ENCODE measurements around the gene TSC22D3.

The TSC22D3 gene

DNA sequence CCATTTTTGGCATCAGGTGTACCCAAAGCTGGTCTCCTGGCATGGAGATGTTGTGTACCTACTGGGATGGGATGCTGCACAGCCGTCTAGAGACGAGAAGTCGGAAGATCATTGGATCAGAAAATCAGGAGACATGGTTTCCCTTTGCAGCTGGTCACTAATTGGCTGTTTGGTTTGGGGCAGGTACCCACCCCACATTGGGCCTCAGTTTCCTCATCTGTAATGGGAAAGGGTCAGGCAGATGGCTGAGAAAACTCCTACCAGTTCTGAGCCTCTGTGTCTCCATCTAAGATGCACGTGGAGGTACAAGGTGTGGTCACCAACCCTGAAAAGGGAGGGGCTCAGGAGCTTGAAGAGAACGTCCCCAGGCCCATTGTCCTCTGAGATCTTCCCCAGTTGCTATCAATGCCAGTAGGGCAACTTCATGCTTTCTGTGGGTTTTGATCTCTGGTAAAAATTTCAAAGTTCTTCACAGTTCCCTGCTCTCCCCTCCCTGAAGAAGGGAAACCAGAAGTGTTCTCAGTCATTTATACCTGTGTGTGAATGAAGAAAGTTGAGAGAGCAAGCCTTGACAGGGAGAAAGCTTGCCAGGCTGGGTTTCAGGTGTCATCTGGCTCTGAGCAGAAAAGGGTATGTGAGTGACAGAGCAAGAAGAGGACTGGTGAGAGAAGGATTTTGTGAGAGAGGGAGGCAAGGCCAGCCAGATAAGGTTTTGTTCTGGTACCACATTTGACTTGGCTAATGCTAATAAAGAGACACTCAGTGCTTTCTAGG, 15.1 kb downstream of the TSC22D3 start:
- DNase-seq, result no peak

DNA sequence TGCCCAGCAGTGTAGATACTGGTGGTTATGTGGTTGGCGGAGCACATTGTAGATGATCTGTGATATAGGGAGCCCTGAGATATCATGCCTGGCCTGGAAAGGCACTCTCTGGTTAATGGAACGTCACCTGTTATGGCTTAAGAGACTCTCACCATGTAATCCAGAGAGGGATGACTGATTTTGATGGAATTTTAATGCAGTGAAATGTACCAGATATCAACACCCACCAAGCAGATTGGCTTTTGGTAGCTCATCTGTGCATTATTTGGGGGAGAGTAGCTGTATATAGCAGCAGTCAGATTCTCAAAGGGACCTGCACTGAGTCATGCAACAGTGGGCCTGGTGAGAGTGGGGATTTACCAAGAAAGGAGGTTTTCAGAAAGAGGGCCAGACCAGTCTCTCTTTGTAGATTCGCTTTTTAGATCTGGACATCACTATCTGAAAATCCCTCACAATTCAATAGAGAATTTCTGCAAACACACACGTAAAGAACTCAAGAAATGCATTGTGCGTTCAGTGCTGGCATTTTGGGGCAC, 17.3 kb downstream of the TSC22D3 start:
- no peak for DNase-seq

DNA sequence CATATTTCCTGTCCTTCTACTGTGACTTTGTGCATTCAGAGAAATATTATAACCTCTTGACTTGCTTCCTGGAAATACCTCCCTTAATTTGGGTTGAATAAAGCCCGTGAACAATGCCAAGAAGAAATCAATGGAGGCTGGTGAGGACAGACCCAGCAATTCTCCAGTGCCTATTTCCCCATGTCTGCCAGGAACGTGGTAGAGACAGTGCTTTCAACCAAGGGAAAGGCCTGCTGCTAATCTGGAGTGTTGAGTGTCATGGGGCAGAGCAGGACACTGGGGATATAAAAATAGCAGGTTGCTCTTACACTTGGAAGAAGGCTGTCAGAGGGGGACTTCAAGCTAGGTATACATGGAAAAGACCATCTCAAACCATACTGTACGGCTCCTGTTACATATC, 19.9 kb downstream of the TSC22D3 start:
- DNase-seq, result no peak

DNA sequence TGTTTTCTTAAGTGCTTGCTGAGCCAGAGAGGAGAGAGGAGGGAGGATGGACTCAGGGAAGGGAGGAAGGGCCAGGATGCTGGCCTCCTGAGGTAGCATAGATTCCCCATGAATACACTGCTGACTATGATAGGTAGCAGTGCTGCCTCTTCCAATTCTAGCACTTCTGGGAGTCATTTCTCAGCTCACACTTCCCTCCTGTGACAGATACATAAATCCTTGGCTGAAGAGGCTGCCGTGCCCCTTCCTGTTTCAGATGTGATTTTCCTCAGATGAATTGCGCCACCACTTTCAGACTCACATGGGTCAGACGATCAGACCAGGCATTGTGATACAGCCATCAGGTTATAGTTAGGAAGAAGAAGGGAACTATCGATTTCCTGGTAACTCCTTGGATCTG, 22.4 kb downstream of the TSC22D3 start:
- no peak for DNase-seq

DNA sequence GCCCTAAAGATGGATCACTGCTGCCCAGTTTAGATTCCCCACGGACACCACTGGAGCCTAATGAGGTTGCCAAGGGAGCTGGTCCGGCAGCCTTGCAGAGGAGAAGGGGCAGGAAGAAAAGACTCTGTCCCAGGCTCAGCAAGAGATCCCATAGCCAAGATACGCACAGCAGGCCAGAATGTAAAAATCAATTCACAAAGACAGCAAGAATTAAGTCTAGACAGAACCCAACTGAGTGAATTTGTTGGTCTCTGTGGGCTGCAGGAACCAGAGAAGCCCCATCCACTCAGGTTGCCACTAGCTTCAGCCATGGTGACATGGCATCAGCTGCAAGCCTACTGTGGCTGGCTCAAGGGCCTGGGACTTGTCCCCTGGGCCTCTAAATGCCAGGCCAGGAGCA, 22.9 kb downstream of the TSC22D3 start:
- no peak for DNase-seq

DNA sequence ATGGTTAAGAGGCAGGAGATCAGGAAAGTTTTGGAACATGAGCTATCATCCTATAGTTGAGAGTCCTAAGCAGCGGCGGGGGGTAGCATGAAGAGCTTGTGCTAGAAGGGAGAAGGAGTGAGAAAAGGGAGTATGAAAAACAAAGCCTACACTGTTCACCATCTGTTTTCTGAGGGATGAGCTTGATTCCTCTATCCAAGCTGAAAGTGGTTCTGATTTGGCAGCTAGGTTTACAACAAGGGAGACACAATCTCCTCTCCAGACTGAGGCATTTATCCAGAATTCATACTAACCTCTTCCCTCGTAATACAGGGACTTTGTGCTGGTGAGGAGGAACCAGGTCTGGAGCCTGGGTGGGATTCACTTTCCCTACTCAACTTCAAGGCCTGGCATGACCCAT, 23.5 kb downstream of the TSC22D3 start:
- no peak for DNase-seq

DNA sequence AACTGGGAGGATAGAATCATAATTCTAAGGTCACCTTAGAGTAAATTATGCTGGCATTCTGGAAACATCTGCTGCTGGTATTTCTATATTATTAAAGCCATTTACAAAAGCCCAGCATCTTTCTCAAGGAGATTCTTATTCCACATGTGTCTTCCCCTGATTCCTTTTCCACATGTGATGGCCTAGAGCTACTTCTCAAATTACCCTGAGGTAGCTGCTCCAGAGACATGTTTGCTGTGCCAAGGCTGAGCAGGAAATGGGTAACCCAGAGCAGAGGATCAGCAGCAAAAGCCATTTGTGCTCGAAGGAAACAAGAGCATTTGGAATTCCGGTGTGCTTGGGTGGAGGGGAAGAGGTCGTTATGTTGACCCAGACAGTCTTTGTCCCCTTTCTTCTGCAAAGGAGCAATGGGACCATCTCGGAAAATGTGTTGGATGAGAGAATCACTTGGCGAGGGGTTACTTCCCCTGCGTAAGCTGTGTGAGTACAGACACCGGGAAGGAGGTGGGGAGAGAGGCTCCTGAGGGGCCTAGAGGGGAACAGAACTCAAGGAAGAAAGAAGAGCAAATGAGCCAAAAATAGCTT, 24.6 kb downstream of the TSC22D3 start:
- no peak for DNase-seq

DNA sequence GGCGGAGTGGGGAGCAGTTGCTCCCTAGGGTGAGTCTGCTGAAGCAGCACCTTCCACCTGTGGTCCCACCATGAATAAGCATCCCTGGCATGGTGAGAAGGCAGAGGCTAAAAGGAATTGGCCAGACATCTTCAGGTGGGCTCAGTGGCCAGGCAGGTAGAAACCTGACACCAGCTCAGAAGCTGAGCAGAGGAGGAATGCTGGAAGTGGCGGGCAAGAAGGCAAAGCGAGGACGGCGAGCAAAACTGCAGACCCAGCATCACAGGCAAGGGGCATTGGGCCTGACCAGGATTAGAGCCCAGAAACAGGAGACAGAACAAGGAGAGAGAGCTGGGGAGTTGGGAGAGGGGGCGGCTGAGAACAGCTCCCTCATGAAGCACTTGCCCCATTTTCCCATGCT, 25.3 kb downstream of the TSC22D3 start:
- no peak for DNase-seq

DNA sequence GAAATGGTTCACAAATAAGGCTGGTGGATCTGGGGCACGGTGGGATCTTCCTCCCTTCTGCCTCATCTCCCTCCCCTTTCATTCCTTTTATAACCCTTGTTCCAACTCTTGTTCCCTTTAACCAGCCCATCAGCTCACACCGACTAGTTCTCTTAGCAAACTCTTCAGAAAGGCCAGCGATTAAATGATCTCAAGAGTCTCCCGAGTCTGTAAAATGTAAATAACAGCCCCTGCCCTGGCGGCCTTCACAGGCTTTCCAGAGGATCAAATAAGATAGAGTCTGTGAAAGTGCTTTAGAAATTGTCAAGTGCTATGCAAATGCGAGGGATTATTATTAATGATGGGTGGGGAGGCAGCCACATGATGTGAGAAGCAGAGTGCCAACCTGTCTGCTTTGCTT, 27.1 kb downstream of the TSC22D3 start:
- no peak for DNase-seq

DNA sequence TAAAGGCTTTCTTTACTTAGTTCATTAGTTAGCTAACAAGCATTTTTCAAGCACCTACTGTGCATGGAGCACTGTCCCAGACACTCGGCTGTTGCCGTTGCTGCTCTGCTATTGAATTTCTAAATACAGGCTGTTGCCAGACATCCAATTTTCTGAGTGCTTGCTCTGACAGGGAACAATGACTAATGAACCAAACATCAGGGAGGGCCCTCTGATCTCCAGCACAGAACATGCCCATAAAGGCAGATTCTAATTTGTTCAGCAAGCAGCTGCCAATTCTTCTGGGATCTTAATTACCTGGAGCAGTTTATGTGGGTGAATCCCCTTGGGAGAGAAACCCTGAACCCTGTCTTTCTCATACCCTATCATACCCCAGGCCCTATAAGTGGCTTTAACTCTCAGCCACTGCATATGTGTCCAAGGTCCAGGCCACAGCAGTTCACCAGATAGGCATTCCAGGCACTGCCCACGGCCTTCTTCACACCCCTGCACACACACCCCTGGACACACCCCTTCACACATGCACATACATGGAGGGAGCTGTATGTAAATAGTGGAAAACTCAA, 27.9 kb downstream of the TSC22D3 start:
- no peak for DNase-seq

DNA sequence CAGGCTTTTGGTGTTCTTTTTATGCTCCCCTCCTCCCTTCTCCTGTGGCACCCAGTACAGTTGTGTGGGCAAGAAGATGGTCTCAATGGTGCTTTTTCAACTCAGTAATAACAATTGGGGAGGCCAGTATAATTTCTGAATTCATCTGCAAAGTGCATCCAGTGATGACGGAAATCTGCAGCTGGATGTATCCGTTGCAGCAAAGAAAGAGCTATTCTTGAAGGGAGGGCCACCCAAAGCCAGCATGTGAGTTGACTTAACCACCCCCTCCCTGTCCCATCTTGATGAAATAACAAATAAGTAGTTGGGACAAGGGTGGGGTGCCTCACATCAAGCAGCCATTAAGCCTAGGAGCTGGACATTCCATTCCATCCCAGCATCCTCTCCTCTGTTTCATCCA, 30.7 kb downstream of the TSC22D3 start:
- DNase-seq, result no peak

DNA sequence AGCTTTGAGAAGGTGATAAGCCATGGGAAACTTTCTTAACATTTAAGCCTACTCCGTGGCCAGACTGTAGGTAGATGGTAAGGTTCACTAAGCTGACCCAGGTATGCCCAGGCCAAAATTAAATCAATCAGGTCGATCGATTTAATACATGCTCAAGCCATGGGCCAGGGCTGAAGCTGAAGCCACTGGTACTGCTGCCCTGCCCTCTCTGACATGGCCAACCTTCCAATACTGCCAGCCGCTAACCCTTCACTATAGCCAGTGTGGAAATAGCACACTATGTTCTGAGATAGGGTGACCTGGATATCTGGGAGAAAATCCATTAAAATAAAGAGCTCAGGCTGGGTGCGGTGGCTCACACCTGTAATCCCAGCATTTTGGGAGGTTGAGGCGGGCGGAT, 31.6 kb downstream of the TSC22D3 start:
- no peak for DNase-seq

DNA sequence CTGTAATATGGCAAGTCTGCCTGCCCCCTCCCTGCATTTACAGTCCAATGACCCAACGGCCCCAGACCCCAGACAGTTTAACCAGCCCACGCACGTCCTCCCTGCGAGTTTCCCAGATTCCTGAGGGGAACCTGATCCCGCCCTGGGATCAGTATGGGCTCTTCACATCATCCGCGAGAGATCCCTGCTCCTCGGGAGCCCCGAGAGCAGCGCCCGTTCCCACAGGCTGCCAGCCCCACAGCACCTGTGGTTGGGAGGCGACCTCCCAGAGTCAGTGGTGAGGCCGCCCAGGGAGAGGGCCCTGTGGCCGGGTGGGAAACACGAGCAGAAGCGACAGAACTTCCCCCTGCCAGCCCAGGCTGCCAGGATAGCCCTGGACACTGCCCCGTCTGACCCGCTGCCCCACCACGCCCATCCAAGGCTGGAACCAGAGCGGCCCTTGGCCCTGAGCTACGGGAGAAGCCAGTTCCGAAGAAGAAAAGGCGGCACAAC, 32.8 kb downstream of the TSC22D3 start:
- DNase-seq, result no peak

DNA sequence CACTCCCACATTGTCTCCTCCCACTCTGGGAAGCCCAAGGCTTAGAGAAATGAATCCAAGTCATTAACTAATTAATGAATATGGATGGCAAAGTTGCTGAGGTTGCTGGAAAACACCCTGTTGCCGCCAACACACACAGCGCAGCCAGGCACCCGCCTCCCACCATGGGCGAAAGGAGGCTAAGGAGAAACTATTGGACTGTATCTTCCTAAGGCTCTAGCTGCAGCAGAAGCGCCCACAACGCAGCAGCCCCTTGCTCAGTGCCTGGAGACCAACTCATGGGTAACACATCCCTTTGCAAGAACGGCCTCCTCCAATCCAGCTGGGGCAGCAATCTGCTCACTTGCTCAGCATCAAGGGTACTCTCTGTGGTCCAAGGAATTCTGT, 34.2 kb downstream of the TSC22D3 start:
- no peak for DNase-seq

DNA sequence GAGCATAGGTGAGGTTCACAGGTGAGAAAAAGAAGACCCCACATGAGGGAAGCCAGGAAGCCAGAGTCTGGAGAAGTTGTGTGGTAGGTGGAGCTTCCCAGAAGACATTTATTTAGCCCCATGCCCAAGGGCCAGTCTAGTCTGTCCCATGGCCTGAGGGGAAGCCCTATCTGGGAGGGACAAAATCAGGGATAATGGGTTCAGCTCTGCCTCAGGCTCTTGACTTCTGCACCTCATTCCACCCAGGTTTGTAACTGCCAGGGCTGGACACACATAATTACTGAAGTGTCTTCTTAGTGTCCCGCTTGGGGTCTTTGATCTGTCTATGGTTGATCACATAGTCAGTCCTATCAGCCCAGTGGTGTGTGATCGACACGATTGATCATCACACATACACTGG, 36.0 kb downstream of the TSC22D3 start:
- DNase-seq, result no peak

DNA sequence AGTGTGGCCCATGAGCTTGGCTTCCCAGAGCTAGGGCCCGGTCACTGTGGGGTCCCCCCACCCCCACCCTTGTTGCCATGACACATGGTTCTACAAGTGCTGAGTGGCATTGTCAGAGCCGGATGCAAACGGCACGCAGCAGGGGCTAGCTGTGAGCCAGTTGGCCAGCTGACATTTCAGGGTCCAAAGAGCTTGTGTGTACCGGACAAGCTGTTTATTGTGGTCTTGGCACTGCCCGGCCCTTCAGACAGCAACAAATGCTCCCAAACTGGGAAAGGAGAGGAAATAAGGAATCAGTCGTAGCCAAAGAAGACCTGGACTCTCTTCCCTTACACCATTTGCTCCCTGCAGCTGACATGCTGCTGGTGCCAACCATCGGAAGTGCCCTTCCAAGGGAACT, 36.8 kb downstream of the TSC22D3 start:
- DNase-seq, result no peak

DNA sequence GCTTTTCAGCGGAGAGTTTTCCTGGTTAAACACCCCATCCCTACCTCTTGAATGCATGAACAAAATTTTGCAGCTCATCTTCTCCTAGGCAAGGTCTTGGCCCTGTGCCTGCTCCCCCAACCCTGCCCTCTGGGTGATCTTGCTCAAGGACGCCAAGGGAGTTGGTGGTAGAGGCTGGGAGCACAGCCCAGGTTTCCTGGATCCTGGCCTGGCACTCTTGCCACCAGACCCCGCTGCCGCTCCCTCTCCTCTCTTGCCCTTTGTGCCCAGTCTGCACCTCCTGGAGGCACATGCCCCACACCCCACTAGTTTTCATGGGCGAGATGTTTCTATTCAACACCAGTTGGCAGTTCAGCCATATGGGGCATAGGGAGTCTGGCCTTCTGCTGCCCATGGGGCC, 37.3 kb downstream of the TSC22D3 start:
- DNase-seq, result no peak

DNA sequence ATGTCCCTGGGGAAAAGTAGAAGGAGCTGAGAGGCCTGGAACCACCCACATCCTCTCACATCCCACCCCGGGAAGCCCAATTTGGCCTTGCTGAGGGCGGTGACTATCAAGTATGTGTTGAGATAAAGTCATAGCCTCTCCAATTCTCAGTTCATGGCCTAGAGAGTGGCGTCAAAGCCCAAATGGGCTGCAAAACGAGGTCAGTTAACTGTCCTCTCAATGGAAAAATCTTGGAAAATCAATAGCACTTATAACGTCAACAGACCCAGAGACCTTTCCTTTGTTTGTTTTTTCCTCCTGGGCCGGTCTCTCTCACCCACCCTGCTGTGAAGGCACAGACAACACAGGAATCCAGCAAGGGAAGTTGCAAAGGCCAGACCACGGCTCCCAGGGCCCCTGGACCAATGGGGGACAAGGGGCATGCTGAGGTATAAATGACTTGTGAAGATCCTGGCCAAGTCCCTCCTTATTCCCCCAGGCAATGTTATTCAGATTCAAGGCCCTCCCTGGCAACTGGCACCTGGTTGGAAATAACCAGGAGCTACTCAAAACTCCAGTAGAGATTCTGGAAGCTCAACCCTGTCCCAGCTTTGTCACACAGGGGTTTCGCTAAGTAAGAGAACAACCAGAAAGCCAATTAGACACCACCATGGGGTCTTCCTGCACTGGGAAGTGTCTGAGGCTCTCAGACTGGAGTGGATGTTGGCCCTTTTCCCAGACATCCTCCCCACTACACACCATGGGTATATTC, 38.6 kb downstream of the TSC22D3 start:
- DNase-seq, result no peak

DNA sequence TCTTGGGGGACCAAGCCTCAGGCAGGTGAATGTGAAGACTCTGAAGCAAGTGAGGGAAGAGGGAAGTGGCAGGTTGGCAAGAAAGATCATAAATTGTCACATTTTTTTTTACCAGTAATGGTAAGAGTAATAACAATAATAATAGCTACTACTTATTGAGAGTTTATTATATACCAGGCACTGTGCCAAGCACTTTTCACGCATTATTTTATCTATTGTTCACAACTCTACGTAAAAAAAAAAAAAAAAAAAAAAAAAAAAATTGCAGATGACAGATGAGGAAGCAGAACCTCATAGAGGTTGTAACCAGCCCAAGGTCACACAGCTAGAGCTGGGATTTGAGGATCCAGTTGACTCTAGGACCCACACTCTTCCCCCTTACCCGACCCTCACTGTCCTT, 40.9 kb downstream of the TSC22D3 start:
- DNase-seq, result no peak

DNA sequence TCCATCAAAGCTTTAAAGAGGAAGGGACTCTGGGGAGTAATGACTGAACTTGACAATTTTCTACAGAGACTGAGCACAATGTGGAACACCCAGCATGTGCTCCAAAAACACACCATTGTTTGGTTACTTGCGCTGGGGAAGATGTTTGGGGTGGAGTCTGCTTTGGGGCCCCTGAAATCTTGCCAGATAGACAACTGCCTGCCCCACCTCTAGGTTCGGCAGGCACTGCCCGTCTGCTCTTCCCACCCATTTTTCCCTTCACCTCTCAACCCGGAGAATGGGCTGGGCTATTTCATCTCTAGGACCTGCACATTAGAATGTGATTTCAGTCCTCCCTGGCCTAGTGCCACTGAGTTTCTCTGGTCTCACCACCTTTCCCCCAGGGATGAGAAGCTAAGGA, 41.9 kb downstream of the TSC22D3 start:
- no peak for DNase-seq

DNA sequence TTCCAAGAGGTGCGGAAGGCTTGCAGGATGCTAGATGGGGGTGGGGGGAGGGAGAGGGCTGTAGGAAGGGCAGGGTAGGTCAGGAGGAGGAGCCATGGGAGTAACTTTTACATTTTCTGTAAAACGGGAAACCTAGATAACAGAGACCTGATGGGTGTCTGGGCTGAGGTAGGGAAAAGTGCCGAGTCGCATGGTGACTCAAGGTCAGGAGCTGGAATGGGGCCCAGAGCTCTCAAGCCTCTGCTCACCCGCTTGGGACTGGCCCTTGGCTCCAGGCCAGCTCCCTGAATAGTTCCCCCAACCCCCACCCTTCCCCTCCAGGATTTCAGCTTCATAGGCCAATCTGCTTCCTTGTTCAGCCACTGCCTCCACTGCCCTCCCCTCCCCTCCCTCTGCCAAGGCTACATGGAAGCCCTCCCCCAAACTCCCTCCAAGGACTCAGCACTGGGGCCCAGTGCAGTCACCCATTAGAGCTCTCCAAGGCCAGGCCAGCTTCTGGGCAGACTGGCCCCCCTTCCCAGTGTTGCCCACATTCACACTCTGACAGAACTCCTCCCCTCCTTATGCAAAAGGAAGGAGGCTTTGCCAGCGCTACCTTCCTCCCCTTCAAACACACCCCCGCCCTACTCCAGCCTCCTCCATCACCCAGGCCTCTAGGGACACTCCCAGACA, 43.6 kb downstream of the TSC22D3 start:
- no peak for DNase-seq

DNA sequence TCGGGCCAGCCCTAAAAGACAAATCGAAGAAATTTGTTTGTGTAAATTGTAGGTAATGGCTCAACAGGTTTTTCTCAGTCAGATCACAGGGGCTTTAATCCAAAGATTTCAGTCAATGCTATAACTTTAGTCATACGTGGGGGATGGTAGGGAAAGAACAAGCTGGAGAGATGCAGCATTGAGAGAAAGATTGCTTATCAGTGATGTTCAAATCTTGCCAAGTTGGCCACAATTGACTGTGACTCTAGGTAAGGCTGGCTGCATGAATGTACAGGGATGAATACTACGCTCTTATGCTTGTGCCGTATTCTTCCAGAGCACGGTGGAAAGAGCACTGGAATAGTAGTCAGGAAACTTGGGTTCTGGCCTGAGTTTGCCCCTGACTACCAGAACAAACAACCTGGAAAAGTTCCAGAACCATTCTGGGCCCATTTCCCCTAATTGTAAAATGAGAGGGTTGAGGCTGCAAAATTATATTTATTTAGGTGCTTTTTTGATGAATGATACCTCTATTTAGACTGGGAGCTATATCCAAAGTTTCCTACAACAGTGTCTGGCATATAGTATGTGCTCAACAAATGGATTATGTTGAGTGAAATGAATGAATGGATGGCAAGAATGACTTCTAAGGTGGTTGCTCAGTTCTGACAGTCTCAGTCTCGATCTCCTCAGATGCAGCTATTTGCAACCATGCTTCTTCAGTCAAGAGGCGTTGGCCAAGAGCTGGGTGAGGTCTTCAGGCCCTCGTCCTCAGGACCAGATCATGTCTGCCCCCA, 44.4 kb downstream of the TSC22D3 start:
- no peak for DNase-seq

Measured in CD4-positive, alpha-beta T cell treated with Interleukin-21 for 1 hour (primary cell).